Measurements from ENCODE around the gene SMIM41.
A peak's percentile ranks its signal among the peaks of the same experiment; 100 is the strongest.

The SMIM41 gene

GRCh38 chr12:52139147-52139546 lies 59.6 kb downstream of the SMIM41 start:
- DNase-seq (ENCODE audit: low spot score), result no peak

DNA sequence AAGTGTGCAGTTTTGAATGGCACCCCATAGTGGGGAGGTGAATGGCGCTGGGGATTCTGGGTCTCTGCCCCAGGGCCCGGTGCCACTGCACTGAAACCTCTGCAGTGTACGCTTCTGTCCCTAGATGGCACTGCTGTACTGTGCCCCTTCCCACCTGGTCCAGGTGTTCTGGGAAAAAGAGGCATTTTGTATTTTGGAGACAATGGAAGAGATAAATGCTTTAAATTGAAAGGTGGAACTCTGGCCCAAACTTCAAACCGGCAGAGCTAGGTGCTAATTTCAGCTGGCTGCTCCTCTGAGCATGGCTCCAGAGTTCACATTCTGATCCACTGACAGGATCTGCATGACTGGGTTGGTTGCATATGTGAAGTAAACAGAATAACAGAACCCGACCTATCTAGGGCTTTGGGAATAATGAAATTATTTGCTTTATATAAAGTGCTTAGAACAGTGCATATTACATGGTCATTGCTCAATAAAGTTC lies 60.1 kb downstream of the SMIM41 start:
- peak; percentile 14 for TF ChIP-seq CTCF (IDR thresholded peaks at IDR 0.05)
- H3K27ac ChIP-seq, result no peak overlapping the region
- no peak for DNase-seq (ENCODE audit: low spot score)
- no peak overlapping the region for H3K4me3 ChIP-seq

More at GRCh38 chr12:52139147-52139546, 59.6 kb downstream of the SMIM41 start:
- H3K4me3 ChIP-seq, result no peak overlapping the region
- no peak overlapping the region for H3K27ac ChIP-seq
- no peak for TF ChIP-seq CTCF (IDR thresholded peaks at IDR 0.05)

- peak; percentile 62 for DNase-seq (ENCODE audit: low spot score)
- TF ChIP-seq CTCF (IDR thresholded peaks at IDR 0.05), result no peak
- Histone ChIP-seq H3K27ac (no peak overlapping the region), H3K4me3 (no peak overlapping the region)
These were observed 61.8 kb downstream of the SMIM41 start for GRCh38 chr12:52141306-52141705.

- H3K4me3 ChIP-seq, result no peak overlapping the region
- no peak for TF ChIP-seq CTCF (IDR thresholded peaks at IDR 0.05)
- DNase-seq (ENCODE audit: low spot score), result no peak
- H3K27ac ChIP-seq, result no peak overlapping the region
These were observed 62.4 kb downstream of the SMIM41 start for GRCh38 chr12:52141875-52142274.

DNA sequence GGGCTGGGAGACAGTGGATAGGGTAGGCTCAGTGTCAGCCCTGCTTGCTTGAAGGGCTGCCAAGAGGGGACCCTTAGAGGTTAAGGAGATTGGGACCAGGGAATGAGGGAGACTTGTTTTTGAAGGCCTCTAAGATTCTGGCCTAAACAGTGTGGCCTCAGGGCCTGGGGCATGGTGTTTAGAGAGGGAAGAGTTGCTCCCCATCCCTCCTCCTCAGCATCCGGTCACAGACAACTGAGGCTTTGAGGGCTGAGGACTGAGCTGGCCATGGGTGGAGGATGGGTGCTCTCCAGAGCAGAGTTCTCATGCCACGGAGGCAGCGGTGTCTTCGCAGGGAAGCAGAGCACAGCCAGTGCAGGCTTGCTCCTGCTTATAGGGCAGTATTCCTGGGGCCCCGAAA lies 62.9 kb downstream of the SMIM41 start:
- no peak overlapping the region for H3K4me3 ChIP-seq
- DNase-seq (ENCODE audit: low spot score), result no peak
- TF ChIP-seq CTCF (IDR thresholded peaks at IDR 0.05), result no peak
- no peak overlapping the region for H3K27ac ChIP-seq

DNA sequence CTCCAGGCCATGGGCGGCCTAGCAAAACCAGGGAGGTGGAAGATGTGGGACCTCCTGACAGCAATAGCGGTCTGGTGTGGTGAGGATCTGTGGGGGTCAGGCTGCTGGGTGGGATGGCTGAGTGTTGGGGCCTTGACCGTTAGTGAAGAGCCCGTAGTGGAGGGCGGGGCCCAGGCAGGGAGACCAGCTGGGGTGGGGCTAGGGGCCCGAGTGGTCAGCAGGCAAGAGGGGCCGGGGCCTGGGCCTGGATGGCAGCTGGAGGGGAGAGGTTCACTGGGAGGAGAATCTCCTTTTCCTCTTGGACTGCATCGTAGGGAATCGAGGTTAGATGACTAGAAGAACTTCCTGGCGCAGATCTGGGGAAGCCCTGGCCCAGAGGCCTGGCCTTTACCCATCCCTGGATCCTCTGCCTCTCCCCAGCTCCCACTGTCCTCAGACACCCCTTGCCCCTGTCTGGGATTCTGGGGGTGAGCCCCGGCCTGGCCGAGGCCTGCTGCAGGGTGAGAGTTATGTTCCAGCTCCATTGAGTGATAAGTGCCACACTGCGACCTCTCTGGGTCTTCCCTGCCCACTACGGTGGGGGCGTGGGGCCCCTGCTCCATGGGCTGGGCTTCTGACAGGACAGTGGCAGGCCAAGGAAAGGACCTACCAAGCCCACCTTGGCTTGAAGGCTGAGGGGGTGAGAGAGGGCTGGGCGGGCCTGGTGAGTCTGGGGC lies 65.2 kb downstream of the SMIM41 start:
- peak; percentile 72 for DNase-seq (ENCODE audit: low spot score)
- H3K4me3 ChIP-seq, result no peak overlapping the region
- TF ChIP-seq CTCF (IDR thresholded peaks at IDR 0.05), result no peak
- H3K27ac ChIP-seq, result no peak overlapping the region

Data from coronary artery (tissue), 2 donors.